GM18505 (cell line): ENCODE data around the gene SNX25.
"Not testable (repeated sequence)": the region's sequence is repeated elsewhere in the genome, so short reads cannot be mapped to it uniquely, and the experiment has no call there.

ENCODE experiments used
- ATAC-seq: cut with Tn5 transposase; IDR thresholded peaks from one replicate; pipeline ENCODE4 v1.9.1; 2021; ENCODE audit not compliant: unreplicated experiment
- POLR2A ChIP-seq: IDR thresholded peaks from 4 replicates; pipeline ENCODE4 v1.6.1; 2011; ENCODE audit warnings: borderline replicate concordance; ENCODE audit not compliant: insufficient read depth, insufficient read length; ENCODE audit errors: extremely low read depth

The SNX25 gene

DNA sequence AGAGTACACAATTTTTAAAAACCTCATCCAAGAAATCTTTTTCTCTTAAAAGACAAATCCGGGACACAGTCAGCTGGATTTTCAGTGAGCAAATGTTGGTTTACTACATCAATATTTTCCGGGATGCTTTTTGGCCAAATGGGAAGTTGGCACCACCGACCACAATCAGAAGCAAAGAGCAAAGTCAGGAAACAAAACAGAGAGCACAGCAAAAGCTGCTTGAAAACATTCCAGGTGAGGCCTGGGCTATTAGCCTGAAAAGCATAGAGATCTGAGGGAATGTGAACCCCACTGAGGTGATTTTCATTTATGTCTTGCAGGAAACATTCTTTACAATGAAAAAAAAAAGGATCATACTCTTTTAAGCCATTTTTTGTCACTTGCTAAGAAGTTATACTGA is 152.5 kb downstream of the SNX25 start:
- TF ChIP-seq POLR2A: no peak
- no peak for ATAC-seq

DNA sequence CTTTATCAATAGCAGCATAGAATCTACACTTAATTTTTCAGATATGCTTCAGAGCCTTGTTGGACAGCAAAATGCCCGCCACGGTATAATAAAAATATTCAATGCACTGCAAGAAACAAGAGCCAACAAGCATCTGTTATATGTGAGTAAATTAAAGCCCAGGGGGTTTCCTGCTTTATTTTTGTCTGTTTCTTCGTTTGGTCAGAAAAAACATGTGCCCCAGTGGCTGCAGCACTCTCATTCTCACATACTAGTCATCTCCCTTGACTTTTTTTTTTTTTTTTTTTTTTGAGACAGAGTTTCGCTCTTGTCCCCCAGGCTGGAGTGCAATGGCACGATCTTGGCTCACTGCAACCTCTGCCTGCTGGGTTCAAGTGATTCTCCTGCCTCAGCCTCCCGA is 153.2 kb downstream of the SNX25 start:
- ATAC-seq: not testable (repeated sequence)

DNA sequence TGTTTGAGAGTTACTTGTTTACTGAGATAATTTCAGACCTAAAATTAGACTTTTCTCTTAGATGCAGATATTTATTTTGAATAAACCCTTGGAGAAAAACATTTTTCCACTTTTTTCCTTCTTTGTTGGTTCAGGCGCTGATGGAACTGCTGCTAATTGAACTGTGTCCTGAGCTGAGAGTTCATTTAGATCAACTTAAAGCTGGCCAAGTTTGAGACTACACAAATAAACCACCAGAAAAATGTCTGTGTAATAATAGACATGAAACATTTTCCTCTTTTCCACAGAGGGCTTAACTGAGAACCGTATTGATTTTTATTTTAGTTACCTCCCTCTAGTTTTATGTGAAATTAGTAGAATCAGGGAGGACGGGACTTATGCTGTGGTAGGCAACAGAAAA is 153.9 kb downstream of the SNX25 start:
- TF ChIP-seq POLR2A: no peak

DNA sequence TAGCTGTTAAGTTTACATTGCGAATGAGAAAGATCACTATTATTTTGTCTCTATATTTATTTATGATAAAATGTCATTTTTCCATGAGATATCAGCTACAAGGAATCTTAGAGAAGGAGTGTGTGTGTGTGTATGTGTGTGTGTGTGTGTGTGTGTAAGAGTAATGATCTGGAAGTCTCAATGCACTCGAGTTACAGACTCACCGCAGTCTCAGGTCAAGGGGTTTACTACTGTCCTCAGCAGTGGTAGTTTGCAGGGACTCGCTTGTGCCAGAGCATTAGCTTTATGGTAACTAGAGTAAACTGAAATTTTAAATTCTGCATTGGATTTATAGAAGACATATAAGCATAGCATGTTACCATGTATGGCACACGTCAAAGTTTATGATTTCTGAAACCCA is 155.5 kb downstream of the SNX25 start:
- no peak for ATAC-seq
- TF ChIP-seq POLR2A: no peak

More for the DNA sequence above, 153.9 kb downstream of the SNX25 start:
- no peak for ATAC-seq

DNA sequence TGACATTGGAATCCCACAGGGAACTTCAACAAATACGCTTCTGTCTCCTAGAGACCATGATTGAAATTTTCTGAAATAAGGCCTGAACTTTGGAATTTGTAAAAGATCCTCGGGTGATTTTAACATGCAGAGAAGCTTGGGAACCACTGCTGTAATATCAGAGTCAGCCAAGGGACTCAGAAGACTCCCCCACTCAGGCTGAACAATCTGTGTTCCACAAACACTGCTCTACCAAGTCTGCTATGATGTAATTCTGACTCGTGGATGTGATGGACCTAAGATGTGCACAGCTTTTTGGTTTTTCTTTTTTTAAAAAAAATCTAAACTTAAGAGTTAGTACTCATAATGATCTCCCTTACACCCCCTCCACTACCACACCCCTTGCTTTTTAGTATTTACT is 160.3 kb downstream of the SNX25 start:
- no peak for TF ChIP-seq POLR2A

DNA sequence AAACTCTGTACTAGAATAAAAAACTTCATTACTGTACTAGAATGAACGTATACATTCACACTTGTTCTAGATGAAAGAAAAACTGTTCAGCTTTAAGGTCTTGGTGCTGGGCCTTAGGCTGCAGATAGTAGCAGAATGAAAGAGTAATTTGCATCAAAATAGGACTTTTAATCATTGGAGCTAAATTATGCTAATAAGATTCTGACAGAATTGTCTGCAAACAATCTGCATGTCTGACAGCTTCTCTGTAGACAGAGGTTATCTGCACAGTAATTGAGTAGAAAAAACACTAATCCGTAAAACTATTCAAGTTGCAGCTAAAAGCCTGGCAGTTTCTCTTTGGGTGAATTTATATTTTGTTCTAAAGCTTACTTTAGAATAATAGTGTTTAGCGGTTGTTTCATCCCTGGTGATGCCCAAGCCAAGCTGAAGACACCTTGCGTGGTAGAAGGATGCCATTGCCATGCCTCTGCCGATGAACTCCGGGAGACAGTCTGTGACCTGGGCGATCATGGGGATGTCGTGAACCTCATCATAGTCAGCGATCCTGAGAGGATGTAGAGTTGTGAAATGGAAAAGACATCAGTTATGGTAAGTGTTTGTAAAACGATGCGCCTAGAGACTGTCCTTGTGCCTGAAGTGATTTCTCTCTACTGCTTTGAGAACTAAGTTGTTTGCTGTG is 161.0 kb downstream of the SNX25 start:
- no peak for TF ChIP-seq POLR2A
- no peak for ATAC-seq

More for the DNA sequence above, 160.3 kb downstream of the SNX25 start:
- no peak for ATAC-seq

DNA sequence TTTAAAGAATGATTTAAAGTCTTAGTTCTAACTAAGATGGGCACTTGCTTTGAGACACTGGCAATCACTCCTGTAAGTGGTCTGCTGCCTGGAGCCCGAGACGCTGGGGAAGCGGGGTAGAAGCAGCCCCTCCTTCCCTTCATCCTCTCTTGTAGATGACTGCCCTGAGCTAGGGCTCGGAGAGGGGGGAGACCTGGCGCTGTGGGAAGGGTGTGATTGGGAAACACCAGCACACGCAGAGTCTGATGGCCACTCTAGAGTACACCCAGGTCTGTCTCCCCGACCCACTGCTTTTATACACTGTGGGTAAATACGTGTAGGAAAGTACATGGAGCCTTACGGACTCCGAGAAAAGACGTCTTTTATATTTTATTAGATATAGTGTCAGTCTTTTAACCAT is 162.3 kb downstream of the SNX25 start:
- ATAC-seq: no peak
- TF ChIP-seq POLR2A: no peak

DNA sequence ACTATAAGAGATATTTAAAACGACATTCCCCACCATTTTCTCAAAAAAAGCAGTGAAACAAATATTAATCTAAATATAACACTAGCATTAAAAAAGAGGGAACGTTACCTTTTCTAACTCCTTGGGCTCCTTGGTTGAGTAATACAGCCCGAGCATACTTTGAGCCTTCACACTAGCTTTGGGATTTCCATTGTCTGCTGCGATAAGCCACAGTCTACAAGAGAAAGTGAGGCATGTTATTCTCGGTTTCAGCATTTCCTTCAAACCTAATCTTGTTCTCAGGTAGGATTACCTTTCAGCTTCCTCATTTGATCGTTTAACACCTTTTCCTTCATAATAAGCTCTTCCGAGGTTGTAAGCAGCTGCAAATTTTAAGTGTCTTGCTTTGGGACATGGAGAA is 164.6 kb downstream of the SNX25 start:
- TF ChIP-seq POLR2A: no peak
- no peak for ATAC-seq

DNA sequence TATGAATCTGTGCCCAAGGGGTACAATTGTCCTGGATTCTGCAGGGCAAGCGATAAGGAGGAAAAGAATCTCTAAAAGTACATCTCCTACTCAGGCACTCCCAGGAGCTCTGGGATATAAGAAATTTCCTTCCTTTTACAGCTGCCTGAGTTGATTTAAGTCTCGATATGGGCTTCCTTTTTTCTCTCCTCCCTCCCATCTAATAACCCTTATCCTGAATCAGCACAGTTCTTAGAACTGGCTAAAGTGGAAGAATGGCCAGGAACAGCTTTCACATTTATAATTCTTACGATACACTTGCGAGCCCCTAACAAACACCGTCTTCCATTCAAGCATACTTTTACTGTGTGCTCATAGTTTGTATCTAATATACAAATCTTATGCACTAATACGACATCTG is 165.2 kb downstream of the SNX25 start:
- no peak for TF ChIP-seq POLR2A
- no peak for ATAC-seq

DNA sequence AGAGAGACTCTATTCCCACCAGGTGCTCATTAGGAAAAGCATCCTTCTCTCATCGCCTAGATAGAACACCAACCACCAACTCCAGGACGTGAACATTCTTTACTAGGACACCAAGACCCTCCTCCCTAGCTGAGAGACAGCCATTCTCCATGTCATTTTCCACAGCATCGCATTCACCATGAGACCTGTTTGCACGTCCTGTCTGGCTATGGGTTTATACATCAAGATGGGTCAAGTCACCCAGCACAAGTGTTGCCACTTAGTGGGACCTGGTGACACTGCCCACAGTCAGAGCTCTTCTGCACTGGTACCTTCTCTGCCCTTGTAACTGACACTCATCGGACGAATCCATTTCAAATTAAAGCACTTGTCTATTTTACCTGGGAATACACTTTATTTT is 168.9 kb downstream of the SNX25 start:
- ATAC-seq: no peak
- TF ChIP-seq POLR2A: no peak

DNA sequence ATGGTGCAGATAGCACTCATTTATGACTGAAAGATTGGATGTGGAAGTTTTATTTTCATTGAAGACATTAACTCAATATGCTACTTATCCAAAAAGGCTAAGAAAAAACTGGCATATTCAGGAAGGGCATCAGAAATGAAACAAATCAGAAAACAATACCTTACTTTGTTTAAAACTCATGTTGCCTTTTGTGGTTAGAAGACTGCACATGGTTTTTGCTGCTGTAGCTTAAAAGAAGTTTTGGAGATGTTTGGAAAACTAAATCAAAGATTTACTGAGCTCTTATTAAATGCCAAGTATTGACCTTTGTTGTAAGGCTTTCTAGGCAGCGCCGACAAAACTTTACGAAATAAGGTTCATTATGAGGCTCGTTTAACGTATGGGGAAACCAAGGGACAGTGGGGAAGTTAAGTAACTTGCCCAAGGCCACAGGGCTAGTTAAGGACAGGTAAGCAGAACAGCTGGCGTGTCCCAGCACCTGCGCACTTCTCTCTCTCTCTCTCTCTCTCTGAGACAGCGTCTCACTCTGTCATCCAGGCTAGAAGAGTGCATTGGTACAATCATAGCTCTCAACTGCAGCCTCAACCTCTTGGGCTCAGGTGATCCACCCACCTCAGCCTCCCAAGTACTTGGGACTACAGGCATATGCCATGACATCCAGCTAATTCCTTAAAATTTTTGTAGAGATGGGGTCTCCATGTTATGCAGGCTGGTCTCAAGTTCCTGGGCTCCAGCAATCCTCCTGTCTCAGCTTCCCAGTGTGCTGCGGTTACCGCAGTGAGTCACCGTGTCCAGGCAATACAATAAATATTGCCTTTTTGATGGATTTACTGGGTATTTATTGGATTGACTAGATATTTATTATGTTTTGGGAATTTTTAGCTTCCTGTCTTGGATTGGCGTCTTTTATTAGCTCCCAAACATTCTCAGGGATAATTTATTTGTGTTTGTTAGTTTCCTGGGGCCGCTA is 170.2 kb downstream of the SNX25 start:
- no peak for ATAC-seq
- TF ChIP-seq POLR2A: peak; percentile 33

DNA sequence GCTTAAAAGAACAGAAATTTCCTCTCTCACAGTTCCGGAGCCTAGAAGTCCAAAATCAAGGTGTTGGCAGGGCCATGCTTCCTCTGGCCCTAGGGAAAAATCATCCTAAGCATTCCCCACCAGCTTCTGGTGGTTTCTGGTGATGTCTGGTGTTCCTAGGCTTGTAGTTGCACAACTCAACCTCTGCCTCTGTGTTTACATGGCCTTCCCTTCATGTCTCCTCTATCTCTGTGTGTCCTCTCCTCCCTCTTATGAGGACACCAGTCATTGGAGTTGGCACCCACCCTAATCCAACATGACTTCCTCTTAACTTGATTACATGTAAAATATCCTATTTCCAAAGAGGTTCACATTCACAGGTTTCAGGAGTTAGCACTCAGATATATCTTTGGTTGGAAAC is 170.9 kb downstream of the SNX25 start:
- no peak for ATAC-seq
- no peak for TF ChIP-seq POLR2A

DNA sequence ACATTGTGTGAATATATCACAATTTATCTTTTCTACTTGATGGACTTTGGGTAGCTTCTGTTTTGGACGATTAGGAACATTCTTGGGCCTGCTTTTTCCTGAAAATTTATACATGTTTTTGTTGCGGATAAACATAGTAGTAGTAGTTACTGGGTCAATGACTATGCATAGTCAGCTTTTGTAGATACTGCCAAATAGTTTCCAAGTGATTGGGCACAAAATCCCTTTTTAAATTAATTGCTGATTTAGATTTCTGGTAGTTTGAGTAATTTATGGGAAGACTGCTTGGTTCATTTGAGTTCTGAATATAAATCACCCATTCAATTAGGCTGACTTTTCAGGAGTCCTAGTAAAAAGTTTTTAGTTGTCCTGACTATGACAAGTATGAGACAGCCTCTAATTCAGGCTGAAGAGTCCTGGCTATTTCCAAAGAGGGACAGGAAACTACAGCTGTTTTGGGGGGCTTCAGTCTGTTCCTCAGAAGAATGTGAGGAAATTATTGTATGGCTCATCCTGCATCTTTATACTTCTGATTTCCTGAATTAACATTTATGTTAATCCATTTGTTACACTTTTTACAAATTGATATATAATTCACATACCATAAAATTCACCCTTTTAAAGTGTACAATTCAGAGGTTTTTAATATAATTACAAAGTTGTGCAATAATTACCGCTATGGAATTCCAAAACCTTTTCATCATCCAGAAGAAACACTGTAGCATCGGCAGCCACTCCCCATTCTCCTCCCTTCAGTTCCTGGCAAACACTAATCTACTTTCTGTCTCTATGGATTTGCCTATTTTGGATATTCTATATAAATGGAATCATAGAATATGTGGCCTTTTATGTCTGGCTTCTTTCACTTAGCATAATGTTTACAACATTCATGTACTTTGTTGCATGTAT is 172.1 kb downstream of the SNX25 start:
- TF ChIP-seq POLR2A: no peak
- ATAC-seq: no peak
